ENCODE measurements around the gene KLHL26. TPM values are rescaled to one million over a fixed set of nuclear protein-coding genes. Genes with fewer than 3 reads are reported as not detected.

KLHL26 gene
- total RNA-seq, 1 experiment from 2014 or later, result 10.7 TPM

GRCh38 chr19:18685597-18686190 is 48.9 kb downstream of the KLHL26 start:
- no peak for DNase-seq
- H3K4me1 Mint-ChIP-seq, result peaks cover 11 to 12% of the 10 kb centered on the region in 2 experiments
- Histone ChIP-seq H3K79me1 (ENCODE audit: insufficient read depth, low read depth, low read length, poor library complexity, severe bottlenecking) (no peaks in the 10 kb centered on the region), H3K27me3 (ENCODE audit: insufficient read depth, low read length) (no peaks in the 10 kb centered on the region), H2BK15ac (ENCODE audit: low read depth, low read length) (no peak overlapping the region), H2AFZ (ENCODE audit: low read length) (no peak overlapping the region), H3T11ph (ENCODE audit: low read length) (no peak overlapping the region), H4K91ac (ENCODE audit: insufficient read length, low read depth, low read length) (no peak overlapping the region), H3K4ac (ENCODE audit: low read depth, low read length) (no peak overlapping the region), H3K27ac (ENCODE audit: insufficient read length, low read depth, low read length) (no peak overlapping the region), H3K79me2 (ENCODE audit: insufficient read depth, low read length) (no peaks in the 10 kb centered on the region; the same call in 1 of the 2 replicates), H3K23ac (ENCODE audit: insufficient read length, low read depth, low read length) (no peak overlapping the region), H2BK20ac (ENCODE audit: low read depth, low read length, poor library complexity, severe bottlenecking) (no peak overlapping the region), H3K18ac (ENCODE audit: insufficient read length, low read depth, low read length) (no peak overlapping the region), H2BK120ac (ENCODE audit: low read depth, low read length, poor library complexity, severe bottlenecking) (no peak overlapping the region), H4K8ac (replicated peaks; ENCODE audit: insufficient read length, low read depth, low read length) (no peak overlapping the region), H3K14ac (ENCODE audit: insufficient read depth, low read length) (no peak overlapping the region), H3K9me3 (ENCODE audit: control insufficient read depth, low read depth, low read length) (no peaks in the 10 kb centered on the region), H4K20me1 (ENCODE audit: control insufficient read depth, insufficient read depth, insufficient read length) (peaks cover 2% of the 10 kb centered on the region), H3K56ac (ENCODE audit: insufficient read length, low read depth, low read length) (no peak overlapping the region), H4K5ac (ENCODE audit: insufficient read length, low read depth, low read length) (no peak overlapping the region), H2BK5ac (ENCODE audit: insufficient read length, low read length) (no peak overlapping the region), H3K23me2 (ENCODE audit: insufficient read length, low read depth, low read length, poor library complexity, severe bottlenecking) (peaks cover 9% of the 10 kb centered on the region), H3K9ac (ENCODE audit: extremely low read depth, insufficient read length, low read length) (no peak overlapping the region), H2BK12ac (ENCODE audit: insufficient read length, low read depth, low read length) (no peak overlapping the region), H3K4me1 (ENCODE audit: insufficient read depth, low read length) (no peaks in the 10 kb centered on the region), H3K4me2 (ENCODE audit: insufficient read depth, insufficient read length, low read length) (no peak overlapping the region), H2AK5ac (ENCODE audit: insufficient read length, low read length) (no peak overlapping the region)
- WGBS (ENCODE audit: extremely low coverage, insufficient read length, low lambda C conversion rate), result no CpG with 5 or more reads among the region's 5 CpGs
- no peak overlapping the region; a peak in 1 of 7 replicates for H3K27ac Mint-ChIP-seq
- H3K36me3 Mint-ChIP-seq (ENCODE audit: insufficient read depth in 1 of 3, low read depth in 3 of 3), result no peaks in the 10 kb centered on the region; a peak in 2 of 7 replicates
- H3K9me3 Mint-ChIP-seq, result no peaks in the 10 kb centered on the region
- peak overlapping the region in 1 of 2 experiments; percentile 79; a peak in 2 of 5 replicates for H3K4me3 Mint-ChIP-seq
- H3K27me3 Mint-ChIP-seq (ENCODE audit: low read depth), result peaks cover 6% of the 10 kb centered on the region
- no peak for TF ChIP-seq CTCF (conservative IDR thresholded peaks at IDR 0.05)

Measured in H9 (cell line).